DMS153 treated with DMSO at 0.1 percent for 48 hours (cell line): ENCODE measurements around the gene PKIG.
"Not testable (repeated sequence)": the region's sequence is repeated elsewhere in the genome, so short reads cannot be mapped to it uniquely, and the experiment has no call there.

ENCODE experiments used
- DNase-seq: peaks from one replicate; lab custom pipeline; 2025; ENCODE audit not compliant: unreplicated experiment; lab: John Stamatoyannopoulos, UW

Gene PKIG

DNA sequence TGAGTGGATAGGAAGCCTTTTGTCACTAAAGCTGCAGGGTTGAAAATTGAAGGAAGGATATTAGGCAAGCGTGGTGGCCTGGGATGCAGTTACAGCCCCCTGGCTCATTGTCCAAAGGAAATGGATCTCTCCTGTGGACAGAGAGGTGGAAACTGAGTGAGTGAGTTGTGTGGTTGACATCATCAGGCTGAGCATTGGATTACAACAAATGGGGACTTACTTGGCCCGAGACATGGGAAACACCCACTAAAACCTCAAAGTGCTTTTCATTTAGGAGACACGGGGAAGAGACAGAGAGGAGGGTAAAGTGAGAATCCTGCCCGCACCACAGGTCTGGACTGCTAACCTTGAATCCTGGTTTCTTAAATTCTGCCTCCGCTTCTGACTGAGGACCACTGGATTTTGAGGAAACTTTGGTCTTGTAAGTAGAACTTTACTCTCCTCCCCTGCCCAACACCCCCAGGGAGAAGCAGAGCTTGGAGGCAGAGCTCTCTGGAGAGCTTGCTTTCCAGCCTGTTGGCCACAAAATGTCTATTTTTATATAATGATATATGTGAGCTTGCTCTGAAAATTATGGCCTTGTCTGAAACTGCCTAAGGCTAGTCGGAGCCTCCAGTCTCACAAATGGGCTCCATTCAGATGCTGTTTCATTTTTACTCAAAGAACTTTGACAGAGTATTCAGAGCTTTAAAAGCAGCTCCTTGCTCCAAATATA lies at the start of gene PKIG:
Gene PKIG, plus strand, starts transcription at position 269 of the 715 bp plus-strand sequence. CDS start 31,978 bp downstream, outside the sequence.
- DNase-seq = no peak

- DNase-seq = no peak
Observed at GRCh38 chr20:44532981-44533331, 49.4 kb upstream of the PKIG start.

- DNase-seq = no peak
Observed at GRCh38 chr20:44533928-44534327, 48.5 kb upstream of the PKIG start.

DNA sequence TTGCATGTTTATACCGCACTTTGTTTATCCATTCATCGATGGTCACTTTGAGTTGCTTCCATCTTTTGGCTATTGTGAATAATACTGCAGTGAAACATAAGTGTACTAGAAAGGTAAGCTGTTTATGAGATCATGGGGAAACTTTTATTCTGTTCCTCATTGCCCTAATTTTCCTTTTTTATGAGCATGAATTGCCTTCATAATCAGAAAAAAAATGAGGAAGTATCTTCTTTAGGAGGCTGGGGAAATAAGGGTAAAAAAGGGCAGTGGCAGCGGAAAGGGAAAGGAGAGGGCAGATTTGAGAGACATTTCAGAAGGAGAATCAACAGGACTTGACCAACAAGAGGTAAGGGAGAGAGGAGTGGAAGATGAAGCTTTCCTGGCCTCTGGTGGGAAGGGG lies 46.2 kb upstream of the PKIG start:
- DNase-seq = no peak

DNA sequence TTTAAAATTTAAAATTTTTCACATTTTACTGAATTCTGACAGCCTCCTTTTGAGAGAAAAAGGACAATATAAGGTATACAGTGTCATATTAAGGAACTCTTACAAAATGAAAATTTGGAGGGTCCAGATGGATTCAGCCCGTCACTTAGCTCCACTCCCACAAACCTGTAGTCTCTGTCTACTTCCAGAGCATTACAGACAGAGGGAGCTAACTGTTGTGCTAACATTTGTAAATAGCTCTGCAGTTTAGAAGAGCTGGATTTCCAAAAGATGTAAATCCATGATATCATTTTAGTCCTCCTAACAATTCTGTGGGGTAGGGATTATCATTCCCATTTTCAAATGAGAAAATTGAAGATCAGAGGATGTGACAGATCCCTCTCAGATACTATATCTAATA lies 44.4 kb upstream of the PKIG start:
- DNase-seq = no peak

- no peak for DNase-seq
Observed at GRCh38 chr20:44540834-44541233, 41.5 kb upstream of the PKIG start.

DNA sequence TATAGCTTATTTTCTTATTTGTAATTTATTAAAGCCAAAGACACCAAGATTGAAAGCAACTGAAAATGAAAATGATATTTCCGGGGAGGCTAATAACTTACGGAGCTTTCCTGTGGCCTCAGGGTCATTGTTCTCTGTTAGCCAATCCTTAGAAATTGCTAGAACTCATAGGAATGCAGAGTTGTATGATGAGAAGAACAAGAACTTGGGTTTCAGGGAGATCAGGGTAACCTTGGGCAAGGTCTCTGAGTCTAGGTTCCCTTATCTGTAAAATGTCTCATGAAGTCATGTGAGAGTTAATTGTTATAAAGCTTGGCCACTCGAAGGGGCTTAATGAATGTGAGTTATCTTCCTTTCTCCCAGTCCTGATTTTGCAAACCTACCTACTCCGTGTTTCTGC lies 40.4 kb upstream of the PKIG start:
- no peak for DNase-seq

DNA sequence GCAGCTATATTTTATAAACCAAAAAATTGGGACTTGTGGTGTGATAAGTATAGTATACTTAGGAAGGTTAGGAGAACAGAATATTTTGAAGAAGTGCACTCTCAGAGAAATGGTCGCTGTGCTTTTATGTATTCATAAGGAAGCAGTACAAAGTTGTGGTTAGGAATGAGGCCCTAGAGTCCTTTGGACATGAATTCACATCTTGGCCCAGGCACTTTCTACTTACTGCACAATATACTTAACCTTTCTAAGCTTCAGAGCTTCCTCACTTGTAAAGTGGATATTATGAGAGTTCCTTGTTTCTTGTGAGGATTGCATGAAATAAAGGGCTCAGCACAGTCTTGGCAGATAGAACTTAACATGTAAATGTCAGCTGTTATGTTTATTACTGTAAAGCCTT lies 39.5 kb upstream of the PKIG start:
- no peak for DNase-seq

GRCh38 chr20:44543358-44543757 lies 39.0 kb upstream of the PKIG start:
- DNase-seq = no peak

DNA sequence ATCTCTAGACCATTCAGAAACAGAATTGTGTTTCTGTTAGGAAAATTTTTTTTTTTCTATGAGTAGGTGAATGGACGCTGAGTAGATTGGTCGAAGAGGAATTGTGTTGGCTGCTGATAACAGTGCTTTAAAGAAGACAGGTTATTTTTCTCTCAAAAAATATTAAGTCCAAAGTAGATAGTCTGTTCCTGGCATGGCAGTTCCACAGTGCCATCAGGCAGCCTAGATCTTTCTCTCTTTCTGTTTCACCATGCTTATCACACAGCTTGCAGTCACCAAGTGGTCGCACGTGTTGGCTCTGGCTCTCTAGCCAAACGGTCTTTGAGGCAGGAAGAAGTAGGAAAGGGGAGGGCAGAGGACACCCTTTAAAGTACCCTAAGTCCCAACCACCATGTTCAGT lies 38.1 kb upstream of the PKIG start:
- no peak for DNase-seq

- DNase-seq = no peak
Observed at GRCh38 chr20:44547419-44547818, 35.0 kb upstream of the PKIG start.

DNA sequence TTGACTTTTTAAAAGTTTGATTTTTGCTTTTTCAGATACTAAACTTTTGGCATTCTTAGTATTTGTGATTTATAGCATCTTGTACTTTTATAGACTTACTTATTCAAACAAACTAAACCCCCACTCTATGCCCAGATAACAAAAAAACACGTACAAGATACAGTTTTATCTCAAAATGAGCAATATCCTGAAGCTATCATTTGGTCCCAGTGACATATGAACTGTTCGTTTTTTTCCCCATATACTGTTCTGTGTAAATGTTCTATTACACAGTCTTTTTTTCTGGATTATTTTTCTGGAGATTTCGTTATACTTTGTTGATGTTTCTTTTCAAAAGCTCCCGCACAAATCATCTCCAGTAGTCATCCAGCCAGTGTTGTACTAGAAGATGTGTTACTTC lies 33.3 kb upstream of the PKIG start:
- no peak for DNase-seq

- no peak for DNase-seq
Observed at GRCh38 chr20:44552050-44552449, 30.3 kb upstream of the PKIG start.

- no peak for DNase-seq
Observed at GRCh38 chr20:44552568-44552949, 29.8 kb upstream of the PKIG start.

DNA sequence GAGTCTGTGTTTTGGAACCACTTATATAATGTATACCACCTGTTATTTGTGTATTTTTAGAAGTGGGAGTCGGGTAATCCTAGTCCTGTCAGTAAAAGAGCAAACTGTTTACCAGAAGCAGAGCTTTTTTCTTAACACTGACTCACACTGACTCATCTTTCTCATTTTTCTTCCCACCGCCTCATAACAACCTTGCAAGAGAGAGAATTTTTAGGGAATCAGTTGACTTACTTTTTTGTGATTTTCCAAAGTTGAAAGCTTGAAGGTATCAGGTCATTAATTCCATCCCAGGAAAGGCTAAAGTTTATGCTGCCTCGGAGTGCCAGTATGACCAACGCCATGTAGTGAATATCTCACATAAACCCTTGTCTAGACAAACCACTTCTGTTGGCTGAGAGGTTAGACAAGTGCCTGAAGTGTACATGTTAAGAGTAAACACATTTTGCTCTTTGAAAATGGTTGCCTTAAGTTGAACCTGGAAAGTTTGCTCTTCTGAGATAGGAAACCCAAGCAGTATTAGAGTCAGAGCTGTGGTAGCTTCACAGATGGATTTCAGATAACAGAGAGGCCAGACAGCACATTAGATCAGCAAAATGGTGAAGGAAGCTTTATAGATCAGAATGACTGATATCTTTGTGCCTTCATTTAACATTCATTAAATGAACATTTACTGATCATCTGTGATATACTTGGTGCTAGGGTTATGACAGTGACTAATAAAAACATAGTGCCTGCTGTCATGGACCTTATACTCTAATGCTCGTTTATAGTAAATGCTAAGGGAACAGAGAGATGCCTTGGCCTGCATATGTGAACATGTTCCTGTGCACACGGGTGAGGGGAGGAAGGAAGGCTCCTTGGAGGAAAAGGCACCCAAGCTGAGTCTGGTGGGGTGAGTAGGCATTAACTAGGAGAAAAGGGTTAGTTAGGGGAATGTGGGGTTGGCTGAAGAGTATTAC lies 29.1 kb upstream of the PKIG start:
- no peak for DNase-seq

- no peak for DNase-seq
Observed at GRCh38 chr20:44559302-44559701, 23.1 kb upstream of the PKIG start.

GRCh38 chr20:44560229-44560628 lies 22.1 kb upstream of the PKIG start:
- no peak for DNase-seq

DNA sequence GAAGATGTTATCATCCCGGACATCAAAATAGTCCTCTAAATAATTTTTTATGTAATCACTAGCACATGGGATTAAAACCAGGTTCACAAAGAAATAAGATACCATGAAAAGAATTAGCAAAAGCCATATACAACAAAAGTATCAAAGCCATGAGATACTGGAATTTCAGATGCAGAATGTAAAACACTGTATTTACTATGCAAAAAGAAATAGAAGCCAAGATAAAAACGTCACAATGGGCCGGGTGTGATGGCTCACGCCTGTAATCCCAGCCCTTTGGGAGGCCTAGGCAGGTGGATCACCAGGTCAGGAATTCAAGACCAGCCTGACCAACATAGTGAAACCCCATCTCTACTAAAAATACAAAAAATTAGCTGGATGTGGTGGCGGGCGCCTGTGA lies 21.6 kb upstream of the PKIG start:
- not testable (repeated sequence) for DNase-seq

GRCh38 chr20:44561876-44562275 lies 20.5 kb upstream of the PKIG start:
- no peak for DNase-seq

GRCh38 chr20:44566018-44566417 lies 16.4 kb upstream of the PKIG start:
- no peak for DNase-seq

DNA sequence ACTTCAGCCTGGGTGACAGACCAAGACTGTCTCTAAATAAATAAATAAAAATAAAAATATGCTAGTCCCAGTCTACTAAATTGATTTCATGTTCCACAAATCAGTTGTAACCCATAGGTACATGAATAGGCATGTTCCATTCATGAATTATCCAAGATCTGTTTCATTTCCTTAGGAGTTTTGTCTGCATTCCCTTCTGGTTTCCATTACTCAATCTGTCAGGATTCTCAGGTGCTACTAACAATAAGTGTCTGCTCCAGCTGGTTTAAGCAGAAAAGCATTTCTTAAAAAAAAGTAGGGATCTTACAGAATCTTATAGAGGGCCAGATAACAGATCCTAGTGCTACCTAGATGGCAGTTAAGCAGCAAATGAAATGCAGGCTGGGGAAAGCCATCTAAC lies 15.6 kb upstream of the PKIG start:
- DNase-seq = no peak

- no peak for DNase-seq
Observed at GRCh38 chr20:44570367-44570766, 12.0 kb upstream of the PKIG start.
